Neural cell (in vitro differentiated cells): Measurements from ENCODE around the gene IFIT2.

Source experiments
- CTCF ChIP-seq: fragments of 450-650 bp; IDR thresholded peaks from 2 replicates; pipeline ENCODE4 v1.5.1; 2014; ENCODE audit warnings: antibody characterized with exemption, mild to moderate bottlenecking, moderate library complexity; ENCODE audit not compliant: poor library complexity, severe bottlenecking
- EP300 ChIP-seq: fragments of 450-650 bp; conservative IDR thresholded peaks from 2 replicates; pipeline ENCODE4 v1.6.1; 2014; ENCODE audit warnings: antibody characterized with exemption, mild to moderate bottlenecking, moderate library complexity; ENCODE audit not compliant: poor library complexity, severe bottlenecking
- EZH2 ChIP-seq: fragments of 200-600, 300-800 bp; shearing (Covaris generic), sonication (generic); IDR thresholded peaks from 2 replicates; pipeline ENCODE4 v1.6.1; 2014; ENCODE audit warnings: antibody characterized with exemption, low read length, borderline replicate concordance, mild to moderate bottlenecking; ENCODE audit not compliant: insufficient read depth, poor library complexity, severe bottlenecking
- POLR2AphosphoS5 ChIP-seq: IDR thresholded peaks from 2 replicates; pipeline ENCODE4 v1.6.1; 2012
- TAF1 ChIP-seq: IDR thresholded peaks from 2 replicates; pipeline ENCODE4 v1.6.1; 2012; ENCODE audit warnings: low read depth
- TF ChIP-seq, protein P1 (sequence below): IDR thresholded peaks from 2 replicates; pipeline ENCODE4 v1.6.1; 2012; ENCODE audit warnings: borderline replicate concordance

GRCh38 chr10:89351412-89351779 is 49.5 kb downstream of the IFIT2 start:
- TF ChIP-seq EZH2 = no peak
- no peak for TF ChIP-seq EP300
- TF ChIP-seq CTCF = no peak
- no peak for TF ChIP-seq POLR2AphosphoS5
- TF ChIP-seq, protein P1, sequence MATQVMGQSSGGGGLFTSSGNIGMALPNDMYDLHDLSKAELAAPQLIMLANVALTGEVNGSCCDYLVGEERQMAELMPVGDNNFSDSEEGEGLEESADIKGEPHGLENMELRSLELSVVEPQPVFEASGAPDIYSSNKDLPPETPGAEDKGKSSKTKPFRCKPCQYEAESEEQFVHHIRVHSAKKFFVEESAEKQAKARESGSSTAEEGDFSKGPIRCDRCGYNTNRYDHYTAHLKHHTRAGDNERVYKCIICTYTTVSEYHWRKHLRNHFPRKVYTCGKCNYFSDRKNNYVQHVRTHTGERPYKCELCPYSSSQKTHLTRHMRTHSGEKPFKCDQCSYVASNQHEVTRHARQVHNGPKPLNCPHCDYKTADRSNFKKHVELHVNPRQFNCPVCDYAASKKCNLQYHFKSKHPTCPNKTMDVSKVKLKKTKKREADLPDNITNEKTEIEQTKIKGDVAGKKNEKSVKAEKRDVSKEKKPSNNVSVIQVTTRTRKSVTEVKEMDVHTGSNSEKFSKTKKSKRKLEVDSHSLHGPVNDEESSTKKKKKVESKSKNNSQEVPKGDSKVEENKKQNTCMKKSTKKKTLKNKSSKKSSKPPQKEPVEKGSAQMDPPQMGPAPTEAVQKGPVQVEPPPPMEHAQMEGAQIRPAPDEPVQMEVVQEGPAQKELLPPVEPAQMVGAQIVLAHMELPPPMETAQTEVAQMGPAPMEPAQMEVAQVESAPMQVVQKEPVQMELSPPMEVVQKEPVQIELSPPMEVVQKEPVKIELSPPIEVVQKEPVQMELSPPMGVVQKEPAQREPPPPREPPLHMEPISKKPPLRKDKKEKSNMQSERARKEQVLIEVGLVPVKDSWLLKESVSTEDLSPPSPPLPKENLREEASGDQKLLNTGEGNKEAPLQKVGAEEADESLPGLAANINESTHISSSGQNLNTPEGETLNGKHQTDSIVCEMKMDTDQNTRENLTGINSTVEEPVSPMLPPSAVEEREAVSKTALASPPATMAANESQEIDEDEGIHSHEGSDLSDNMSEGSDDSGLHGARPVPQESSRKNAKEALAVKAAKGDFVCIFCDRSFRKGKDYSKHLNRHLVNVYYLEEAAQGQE = no peak
- TF ChIP-seq TAF1 = no peak
